Glomerular visceral epithelial cell (primary cell): ENCODE measurements around the gene PAFAH1B2.
"Not testable (repeated sequence)": the region's sequence is repeated elsewhere in the genome, so short reads cannot be mapped to it uniquely, and the experiment has no call there.

Experiments used
- DNase-seq: peaks from one replicate; pipeline ENCODE4 v3.0.0-alpha.2; 2016; ENCODE audit errors: extremely low spot score

PAFAH1B2 gene

GRCh38 chr11:117127171-117127901, 16.8 kb upstream of the PAFAH1B2 start:
- DNase-seq, result no peak

GRCh38 chr11:117128289-117128688, 15.8 kb upstream of the PAFAH1B2 start:
- no peak for DNase-seq

- DNase-seq, result not testable (repeated sequence)
Observed at GRCh38 chr11:117130396-117130795, 13.7 kb upstream of the PAFAH1B2 start.

GRCh38 chr11:117130879-117131278, 13.2 kb upstream of the PAFAH1B2 start:
- DNase-seq, result peak; percentile 62

DNA sequence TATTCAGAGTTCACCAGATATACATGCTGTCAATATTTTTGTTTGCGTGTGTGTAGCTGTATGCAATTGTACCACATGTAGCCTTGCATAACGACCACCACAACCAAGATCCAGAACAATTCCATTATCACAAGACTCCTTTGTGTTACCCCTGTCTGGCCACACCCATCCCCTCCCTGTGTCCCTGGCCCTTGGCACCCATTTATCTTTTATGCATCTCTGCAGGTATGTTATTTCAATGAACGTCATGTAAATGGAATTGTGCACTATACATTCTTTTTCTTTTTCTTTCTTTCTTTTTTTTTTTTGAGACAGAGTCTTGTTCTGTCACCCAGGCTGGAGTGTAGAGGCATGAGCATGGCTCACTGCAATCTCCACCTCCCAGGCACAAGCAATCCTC, 9.7 kb upstream of the PAFAH1B2 start:
- no peak for DNase-seq

DNA sequence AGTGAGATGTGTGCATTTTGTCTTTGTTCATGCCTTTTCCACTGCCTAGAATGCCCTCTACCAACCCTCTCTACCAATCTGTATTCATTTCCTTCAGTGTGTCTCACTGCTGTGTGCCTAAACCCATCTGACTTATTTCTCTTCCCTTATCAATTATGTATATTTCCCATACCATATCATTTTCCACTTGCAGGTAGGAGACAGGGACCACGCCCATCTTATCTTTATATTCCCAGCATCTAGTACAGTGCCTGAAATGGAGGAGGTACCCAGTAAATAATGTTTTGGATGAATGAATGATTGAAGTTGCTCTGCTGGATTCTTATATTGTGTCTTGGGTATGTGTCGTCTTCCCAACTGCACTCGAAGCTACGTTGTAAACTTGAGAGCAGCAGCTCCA, 9.1 kb upstream of the PAFAH1B2 start:
- DNase-seq, result not testable (repeated sequence)

DNA sequence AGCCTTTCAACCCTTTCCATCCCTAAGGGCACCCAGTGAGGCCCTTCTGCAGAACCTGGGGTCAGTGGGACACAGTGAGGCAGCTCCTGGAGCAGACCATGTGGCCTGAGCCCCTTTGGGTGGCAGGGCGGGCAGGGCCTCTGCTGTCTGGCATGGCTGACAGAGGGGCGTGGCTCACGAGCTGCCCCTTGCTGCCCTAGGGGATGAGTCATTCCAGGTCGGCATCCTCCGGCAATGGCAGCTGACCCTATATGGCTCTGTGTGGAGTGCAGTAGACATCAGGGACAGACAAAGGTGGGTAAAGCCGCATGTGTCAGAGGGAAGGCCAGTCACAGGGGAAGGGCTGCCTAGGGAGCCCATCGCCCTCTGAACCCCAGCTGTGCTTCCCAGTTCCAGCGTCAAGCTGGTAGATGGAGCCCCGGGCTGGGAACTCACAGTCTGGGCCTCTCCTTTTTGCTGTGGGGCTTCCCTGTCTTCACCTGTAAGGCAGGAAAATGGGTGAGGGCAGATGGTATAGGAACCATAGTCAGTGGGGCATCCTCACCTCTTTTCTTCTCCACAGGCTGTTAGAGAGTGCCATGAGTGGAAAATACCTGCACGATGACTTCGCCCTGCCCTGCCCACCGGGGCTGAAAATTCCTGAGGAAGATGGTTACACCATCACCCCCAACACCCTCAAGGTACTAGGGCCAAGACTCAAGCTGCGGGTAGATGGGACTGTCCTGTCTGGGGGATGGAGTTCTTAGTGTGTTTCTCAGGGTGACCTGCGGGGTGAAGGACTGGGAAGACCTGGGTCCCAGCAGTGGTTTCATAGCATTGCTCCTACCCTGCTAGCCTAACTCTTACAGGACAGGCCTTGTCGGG, 6.6 kb upstream of the PAFAH1B2 start:
- DNase-seq, result not testable (repeated sequence)

GRCh38 chr11:117143390-117143789, 697 bp upstream of the PAFAH1B2 start:
- peak; percentile 27 for DNase-seq

GRCh38 chr11:117144477-117145392, 648 bp downstream of the PAFAH1B2 start:
- DNase-seq, result peak; percentile 56

DNA sequence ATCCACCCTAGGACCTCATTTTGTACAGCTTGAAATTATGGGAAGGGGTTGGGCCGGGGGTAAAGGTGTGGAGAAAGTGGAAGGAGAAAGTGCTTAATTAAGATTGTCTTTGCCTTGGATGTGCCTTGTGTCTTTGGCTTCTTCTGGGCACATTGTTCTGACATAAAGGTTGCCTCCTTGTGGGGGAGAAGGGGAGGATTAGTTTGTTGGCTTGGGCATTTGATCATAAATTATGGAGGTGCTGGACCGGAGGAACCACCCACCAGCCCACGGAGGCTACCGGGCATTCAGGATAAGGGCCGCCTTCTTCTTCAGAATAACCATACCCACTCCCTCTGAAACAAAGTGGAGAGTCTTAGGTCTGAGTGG, 1.3 kb downstream of the PAFAH1B2 start:
- peak; percentile 62 for DNase-seq

GRCh38 chr11:117146521-117146920, 2.4 kb downstream of the PAFAH1B2 start:
- peak; percentile 26 for DNase-seq

DNA sequence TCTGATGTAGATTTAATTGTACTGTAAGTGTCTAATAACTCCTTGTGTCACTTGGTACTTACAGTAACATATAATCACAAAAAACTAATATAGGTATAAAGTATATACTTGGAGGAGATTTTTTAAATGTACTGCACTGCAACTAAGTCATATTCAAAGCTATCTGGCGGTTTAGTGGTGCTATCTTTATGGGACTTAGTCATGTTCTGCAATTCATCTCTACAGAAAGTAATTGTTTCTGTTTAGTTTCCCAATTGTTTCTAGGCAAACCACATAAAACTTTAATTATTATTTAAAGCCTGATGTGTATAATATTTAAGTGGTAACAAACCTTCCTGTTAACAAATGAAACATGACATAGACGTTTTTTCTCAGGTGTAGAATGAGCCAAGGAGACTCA, 8.0 kb downstream of the PAFAH1B2 start:
- DNase-seq, result no peak

- no peak for DNase-seq
Observed at GRCh38 chr11:117154468-117154867, 10.4 kb downstream of the PAFAH1B2 start.

GRCh38 chr11:117157507-117157906, 13.4 kb downstream of the PAFAH1B2 start:
- DNase-seq, result no peak

DNA sequence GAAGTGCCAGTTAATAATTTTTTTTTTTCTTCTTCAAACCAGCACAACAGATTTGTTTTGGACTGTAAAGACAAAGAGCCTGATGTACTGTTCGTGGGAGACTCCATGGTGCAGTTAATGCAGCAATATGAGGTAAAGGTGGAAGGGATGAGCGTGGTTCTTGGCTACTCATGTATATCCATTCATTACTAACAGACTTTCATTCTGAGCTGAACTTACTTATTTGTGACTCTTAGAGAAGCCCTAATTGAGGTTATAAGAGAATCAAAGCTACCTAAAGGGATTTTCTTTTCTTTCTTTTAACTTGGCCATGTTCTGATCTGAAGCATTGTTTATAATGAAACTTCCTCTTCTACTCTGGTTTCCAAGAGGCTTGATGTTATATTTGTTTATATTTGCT, 15.8 kb downstream of the PAFAH1B2 start:
- DNase-seq, result no peak

DNA sequence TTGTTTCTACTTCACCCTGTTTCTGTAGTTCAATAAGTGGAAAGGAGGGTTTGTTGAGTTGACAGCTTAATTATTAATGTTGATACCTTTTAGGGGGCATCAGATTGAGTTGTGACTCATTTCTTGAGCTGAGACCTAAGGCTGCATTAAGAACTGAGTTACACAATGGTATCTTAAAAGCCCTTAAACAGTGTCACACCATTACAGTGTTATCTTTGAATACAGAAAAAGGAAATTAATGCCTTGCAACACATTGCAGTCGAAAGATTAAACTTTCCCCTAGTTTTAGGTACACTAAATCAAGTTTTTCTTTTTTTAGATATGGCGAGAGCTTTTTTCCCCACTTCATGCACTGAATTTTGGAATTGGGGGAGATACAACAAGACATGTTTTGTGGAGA, 16.7 kb downstream of the PAFAH1B2 start:
- DNase-seq, result peak; percentile 25

DNA sequence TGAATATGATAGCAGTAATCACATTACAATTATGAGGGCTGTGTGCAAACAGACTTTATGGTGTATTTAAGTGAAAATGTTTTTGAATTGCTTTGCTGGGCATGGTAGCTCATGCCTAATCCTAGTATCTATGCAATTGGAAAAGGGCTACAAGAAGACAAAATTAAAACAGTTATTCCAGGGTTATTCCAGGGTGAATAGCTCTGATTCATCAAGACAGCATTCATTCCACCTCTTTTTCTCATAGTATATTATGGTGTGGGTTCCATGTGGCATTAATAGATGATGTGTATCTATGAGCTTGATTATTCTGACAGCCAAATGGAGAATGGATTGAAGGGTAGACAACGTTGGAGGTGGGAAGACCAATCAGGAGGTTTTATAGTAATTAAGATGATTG, 22.4 kb downstream of the PAFAH1B2 start:
- no peak for DNase-seq

DNA sequence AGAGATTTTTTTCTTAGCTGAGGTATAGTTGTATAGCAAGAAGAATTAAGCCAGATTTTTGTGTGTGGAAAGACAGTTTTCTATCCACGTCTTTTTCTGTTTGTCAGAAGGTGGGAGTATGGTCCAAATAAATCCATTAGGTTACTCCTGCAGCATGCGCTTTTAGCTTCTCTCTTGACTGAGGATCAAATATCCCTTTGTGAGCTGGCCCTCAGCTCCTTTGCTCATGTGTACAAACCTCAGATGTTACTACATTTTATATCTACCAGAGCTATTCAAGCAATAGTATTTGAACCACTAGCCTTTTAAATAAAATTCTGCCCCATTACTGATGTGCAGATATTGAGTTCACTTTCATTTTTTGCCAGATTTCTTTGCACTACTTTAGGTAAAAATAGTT, 25.6 kb downstream of the PAFAH1B2 start:
- DNase-seq, result no peak

DNA sequence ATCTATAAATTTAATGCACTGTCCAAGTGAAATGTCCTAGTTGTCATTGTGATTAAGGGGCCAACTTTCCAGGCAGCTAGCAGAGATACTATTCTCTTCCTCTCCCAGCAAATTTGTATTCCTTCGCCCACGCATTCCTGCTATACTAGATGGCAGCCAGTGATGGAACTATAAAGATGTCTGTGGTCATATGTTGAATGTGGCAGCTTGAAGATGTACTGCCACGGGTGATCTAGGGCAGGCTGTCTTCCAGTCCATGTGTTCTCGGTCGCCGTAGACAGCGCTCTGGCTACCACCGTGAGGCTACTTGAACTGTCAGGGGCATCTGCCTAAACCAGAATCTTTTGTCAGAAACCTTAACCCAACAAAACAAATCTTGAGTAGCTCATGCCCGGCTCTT, 26.1 kb downstream of the PAFAH1B2 start:
- no peak for DNase-seq

GRCh38 chr11:117171007-117171403, 26.9 kb downstream of the PAFAH1B2 start:
- DNase-seq, result no peak

DNA sequence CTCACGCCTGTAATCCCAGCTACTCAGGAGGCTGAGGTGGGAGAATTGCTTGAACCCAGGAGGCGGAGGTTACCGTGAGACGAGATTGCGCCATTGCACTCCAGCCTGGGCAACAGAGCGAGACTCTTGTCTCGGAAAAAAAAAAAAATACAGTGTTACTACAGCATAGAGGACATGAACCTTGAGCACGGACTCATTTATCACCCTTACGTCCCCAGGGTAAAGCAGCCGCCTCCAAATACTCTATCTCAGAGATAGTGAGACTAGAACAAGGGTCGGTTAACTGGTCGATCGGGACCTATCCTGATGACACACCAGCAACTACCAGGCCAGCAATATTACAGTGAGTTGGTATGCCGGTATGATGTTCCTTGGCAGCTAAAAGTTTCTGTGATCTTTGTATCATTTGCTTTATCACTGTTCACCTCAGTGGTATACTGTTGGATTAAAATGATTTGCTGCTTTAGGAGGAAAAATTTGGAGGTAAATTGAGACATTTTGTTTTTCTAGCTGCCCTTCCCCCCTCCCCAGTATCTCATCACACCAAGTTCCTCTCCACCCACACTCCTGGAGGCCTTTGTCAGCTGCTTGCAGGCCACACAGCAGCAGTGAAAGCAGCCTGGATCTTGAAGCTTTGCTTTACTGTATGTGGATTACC, 27.4 kb downstream of the PAFAH1B2 start:
- DNase-seq, result no peak
